ENCODE data around the gene IRAK2. TPM values are rescaled to one million over a fixed set of nuclear protein-coding genes. Genes with fewer than 3 reads are reported as not detected.

IRAK2 gene
- total RNA-seq, 3 donors from 2014 or later (not counting 1 experiment from before 2014, with no cell fraction given): 10.4 to 28.2 (median 10.9) TPM

DNA sequence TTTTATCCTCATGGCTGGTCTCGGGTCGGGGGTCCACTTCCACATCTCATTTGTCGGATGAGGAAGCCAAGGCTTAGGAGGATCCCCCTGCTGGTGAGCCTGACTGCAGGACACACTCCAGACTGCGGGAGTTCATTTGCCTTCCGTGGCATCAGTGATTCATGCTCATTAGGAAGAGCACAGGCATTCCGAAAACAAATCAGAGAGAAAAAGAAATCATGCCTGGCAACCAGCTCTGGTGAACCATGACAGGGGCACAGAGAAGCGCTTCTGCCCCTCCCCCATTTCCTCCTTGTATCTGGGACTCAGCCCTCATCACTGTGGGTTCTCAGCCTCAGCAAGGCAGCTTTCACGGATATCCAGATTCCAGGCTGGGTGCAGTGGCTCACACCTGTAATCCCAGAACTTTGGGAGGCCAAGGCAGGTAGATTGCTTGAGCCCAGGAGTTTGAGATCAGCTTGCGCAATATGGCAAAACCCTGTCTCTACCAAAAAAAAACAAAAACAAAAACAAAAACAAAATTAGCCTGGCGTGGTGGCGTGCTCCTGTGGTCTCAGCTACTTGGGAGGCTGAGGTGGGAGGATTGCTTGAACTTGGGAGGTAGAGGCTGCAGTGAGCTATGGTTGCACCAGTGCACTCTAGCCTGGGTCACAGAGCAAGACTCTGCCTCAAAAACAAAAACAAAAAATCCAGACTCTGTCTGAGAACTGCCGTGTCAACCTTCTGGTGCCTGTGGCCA, 28.4 kb downstream of the IRAK2 start:
- 48% methylated on average over 11 of the region's 12 CpGs for WGBS (ENCODE audit: insufficient coverage)
- no peak for TF ChIP-seq CTCF (IDR thresholded peaks at IDR 0.05)
- Mint-ChIP-seq H3K27me3 (ENCODE audit: low read depth in 2 of 2) (no peaks in the 10 kb centered on the region), H3K4me1 (peaks cover 68 to 80% of the 10 kb centered on the region in 2 donors), H3K36me3 (no peaks in the 10 kb centered on the region), H3K27ac (peak overlapping the region; percentile 99 to 100), H3K4me3 (peak overlapping the region; percentile 90), H3K9me3 (no peaks in the 10 kb centered on the region)
- H3K9me3 ChIP-seq (ENCODE audit: control insufficient read depth, insufficient read depth, low read length): no peaks in the 10 kb centered on the region
- intact Hi-C loops (cut with micrococcal nuclease): loop anchor here (5.0 kb wide), 1 partner anchor 49 kb away; no protein-coding TSS in a partner anchor
- peaks cover 1% of the 10 kb centered on the region for H3K36me3 ChIP-seq (ENCODE audit: control insufficient read depth, insufficient read depth, low read length)
- H3K4me3 ChIP-seq (ENCODE audit: low read length): no peak overlapping the region
- no peaks in the 10 kb centered on the region for H3K27me3 ChIP-seq (ENCODE audit: control insufficient read depth, insufficient read depth, low read length)
- DNase-seq (peak; percentile 36 to 79), ATAC-seq (no peak)
- peaks cover 96% of the 10 kb centered on the region for H3K4me1 ChIP-seq (ENCODE audit: control insufficient read depth, insufficient read depth, low read length)
- H3K27ac ChIP-seq (ENCODE audit: low read length): peak overlapping the region; percentile 88

GRCh38 chr3:10193692-10194327, 29.1 kb downstream of the IRAK2 start:
- no peaks in the 10 kb centered on the region for H3K9me3 ChIP-seq (ENCODE audit: control insufficient read depth, insufficient read depth, low read length)
- H3K27me3 ChIP-seq (ENCODE audit: control insufficient read depth, insufficient read depth, low read length): no peaks in the 10 kb centered on the region
- DNase-seq: no peak
- H3K36me3 ChIP-seq (ENCODE audit: control insufficient read depth, insufficient read depth, low read length): peaks cover 1% of the 10 kb centered on the region
- peaks cover 98% of the 10 kb centered on the region for H3K4me1 ChIP-seq (ENCODE audit: control insufficient read depth, insufficient read depth, low read length)
- Mint-ChIP-seq H3K27me3 (ENCODE audit: low read depth in 2 of 2) (no peaks in the 10 kb centered on the region), H3K4me3 (peak overlapping the region; percentile 90), H3K36me3 (no peaks in the 10 kb centered on the region), H3K9me3 (no peaks in the 10 kb centered on the region), H3K27ac (peak overlapping the region; percentile 99 to 100), H3K4me1 (peaks cover 70 to 82% of the 10 kb centered on the region in 2 donors)
- intact Hi-C loops (cut with micrococcal nuclease): loop anchor here (2.0 to 5.0 kb wide), 3 partner anchors 13 to 48 kb away; partner anchors contain the start of gene IRAK2
- H3K4me3 ChIP-seq (ENCODE audit: low read length): no peak overlapping the region
- ATAC-seq: no peak
- TF ChIP-seq CTCF (IDR thresholded peaks at IDR 0.05): no peak
- 64% methylated on average over 12 of the region's 14 CpGs for WGBS (ENCODE audit: insufficient coverage)
- peak overlapping the region; percentile 88 for H3K27ac ChIP-seq (ENCODE audit: low read length)

DNA sequence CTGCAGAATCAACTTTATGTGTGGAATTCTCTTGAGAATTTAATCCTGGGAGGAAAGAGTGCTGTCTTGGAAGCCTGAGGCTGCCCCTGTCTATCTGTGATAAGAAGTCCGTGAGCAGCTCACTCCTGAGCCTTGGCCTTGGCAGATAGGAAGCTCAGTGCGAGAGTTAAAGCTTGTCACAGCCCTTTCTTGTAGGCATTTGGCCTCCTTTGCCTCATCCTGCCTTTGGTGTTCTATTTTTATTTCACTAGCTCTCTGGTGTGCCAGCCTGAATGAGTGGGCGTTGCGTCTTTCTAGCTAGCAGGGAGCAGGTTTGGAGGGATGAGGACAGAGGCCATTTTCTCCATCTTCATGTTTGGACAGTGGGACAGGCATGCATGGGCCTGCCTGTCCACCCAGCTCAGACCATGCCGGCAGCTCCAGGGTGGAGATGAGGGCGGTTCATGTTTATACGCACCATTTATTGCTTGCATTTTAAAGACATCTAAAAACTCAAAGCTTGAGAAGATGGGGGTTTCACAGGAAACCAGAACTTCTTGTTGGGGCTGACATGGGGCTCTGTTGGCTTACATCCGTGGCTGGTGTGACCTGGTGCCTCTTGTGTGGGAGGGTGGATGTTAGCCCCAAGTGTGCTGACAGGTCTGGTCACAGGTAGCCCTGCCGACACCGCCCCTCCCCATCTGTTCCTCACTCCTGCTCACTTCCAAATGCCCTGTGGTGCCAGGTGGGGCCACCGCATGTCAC, 29.8 kb downstream of the IRAK2 start:
- no peaks in the 10 kb centered on the region for H3K27me3 Mint-ChIP-seq (ENCODE audit: low read depth in 2 of 2)
- H3K36me3 Mint-ChIP-seq: no peaks in the 10 kb centered on the region

More for the DNA sequence above, 29.8 kb downstream of the IRAK2 start:
- Mint-ChIP-seq H3K4me1 (peaks cover 70 to 82% of the 10 kb centered on the region in 2 donors), H3K4me3 (peak overlapping the region; percentile 90), H3K27ac (peak overlapping the region; percentile 99 to 100), H3K9me3 (no peaks in the 10 kb centered on the region)
- peaks cover 1% of the 10 kb centered on the region for H3K36me3 ChIP-seq (ENCODE audit: control insufficient read depth, insufficient read depth, low read length)
- H3K27me3 ChIP-seq (ENCODE audit: control insufficient read depth, insufficient read depth, low read length): no peaks in the 10 kb centered on the region
- TF ChIP-seq CTCF (IDR thresholded peaks at IDR 0.05): no peak
- WGBS (ENCODE audit: insufficient coverage): 2% methylated on average over 11 of the region's 11 CpGs
- ATAC-seq (peak; percentile 68 to 85 (median 84)), DNase-seq (peak; percentile 66 to 89)
- peak overlapping the region; percentile 88 for H3K27ac ChIP-seq (ENCODE audit: low read length)
- intact Hi-C loops (cut with micrococcal nuclease): loop anchor here (2.0 to 5.0 kb wide), 3 partner anchors 14 to 48 kb away; partner anchors contain the start of gene IRAK2
- H3K4me3 ChIP-seq (ENCODE audit: low read length): no peak overlapping the region
- H3K9me3 ChIP-seq (ENCODE audit: control insufficient read depth, insufficient read depth, low read length): no peaks in the 10 kb centered on the region
- H3K4me1 ChIP-seq (ENCODE audit: control insufficient read depth, insufficient read depth, low read length): peaks cover 98% of the 10 kb centered on the region

All from natural killer cell (primary cell).